Hematopoietic multipotent progenitor cell treated with erythropoietin and hydrocortisone succinate and interleukin-3 and kit ligand, for 4 days (in vitro differentiated cells): ENCODE measurements around the gene DLG5.

Experiments
- DNase-seq: peaks from one replicate; pipeline ENCODE4 v3.0.0-alpha.2; 2015

Gene DLG5

GRCh38 chr10:77865580-77866324 lies 60.8 kb downstream of the DLG5 start:
- no peak for DNase-seq

GRCh38 chr10:77864151-77864851 lies 62.3 kb downstream of the DLG5 start:
- no peak for DNase-seq

GRCh38 chr10:77863446-77863845 lies 63.1 kb downstream of the DLG5 start:
- DNase-seq, result no peak

- no peak for DNase-seq
Observed at GRCh38 chr10:77862595-77862994, 64.0 kb downstream of the DLG5 start.

GRCh38 chr10:77861366-77861765 lies 65.2 kb downstream of the DLG5 start:
- peak; percentile 74 for DNase-seq

- DNase-seq, result no peak
Observed at GRCh38 chr10:77859865-77860282, 66.7 kb downstream of the DLG5 start.

GRCh38 chr10:77859200-77859864 lies 67.2 kb downstream of the DLG5 start:
- DNase-seq, result no peak

GRCh38 chr10:77857272-77857671 lies 69.3 kb downstream of the DLG5 start:
- DNase-seq, result no peak

GRCh38 chr10:77856566-77856965 lies 70.0 kb downstream of the DLG5 start:
- DNase-seq, result no peak

GRCh38 chr10:77855404-77856155 lies 71.0 kb downstream of the DLG5 start:
- no peak for DNase-seq

GRCh38 chr10:77854115-77854514 lies 72.4 kb downstream of the DLG5 start:
- no peak for DNase-seq

GRCh38 chr10:77853256-77853655 lies 73.3 kb downstream of the DLG5 start:
- DNase-seq, result no peak

- no peak for DNase-seq
Observed at GRCh38 chr10:77850620-77851231, 75.8 kb downstream of the DLG5 start.

- no peak for DNase-seq
Observed at GRCh38 chr10:77849039-77849664, 77.4 kb downstream of the DLG5 start.

GRCh38 chr10:77846718-77847311 lies 79.7 kb downstream of the DLG5 start:
- peak; percentile 75 for DNase-seq

- no peak for DNase-seq
Observed at GRCh38 chr10:77845451-77845850, 81.1 kb downstream of the DLG5 start.

GRCh38 chr10:77844713-77845445 lies 81.7 kb downstream of the DLG5 start:
- no peak for DNase-seq

GRCh38 chr10:77844177-77844576 lies 82.4 kb downstream of the DLG5 start:
- no peak for DNase-seq

GRCh38 chr10:77843264-77843663 lies 83.3 kb downstream of the DLG5 start:
- DNase-seq, result no peak

GRCh38 chr10:77842652-77843212 lies 83.8 kb downstream of the DLG5 start:
- DNase-seq, result no peak
